K562 (cell line): ENCODE data around the gene TCF3. TPM values are rescaled to one million over a fixed set of nuclear protein-coding genes. Genes with fewer than 3 reads are reported as not detected.

Experiments
- CAMTA2 ChIP-seq: fragments of 250-450 bp; sonication (Bioruptor Pico); conservative IDR thresholded peaks from 2 replicates; pipeline ENCODE4 v1.5.1; 2022
- HNRNPLL ChIP-seq: fragments of 200-400 bp; formaldehyde crosslinking; IDR thresholded peaks from 2 replicates; pipeline ENCODE4 v1.6.1; 2017; ENCODE audit warnings: low read length, low read depth, mild to moderate bottlenecking; ENCODE audit not compliant: poor library complexity, severe bottlenecking
- ILF3 ChIP-seq: fragments of 450-650 bp; IDR thresholded peaks from 2 replicates; pipeline ENCODE4 v1.6.1; 2018; ENCODE audit warnings: antibody characterized with exemption, mild to moderate bottlenecking, moderate library complexity, borderline replicate concordance
- IRF9 ChIP-seq: fragments of 450-650 bp; IDR thresholded peaks from 2 replicates; pipeline ENCODE4 v1.6.1; 2016; ENCODE audit warnings: missing biosample characterization, missing genetic modification characterization
- MECOM ChIP-seq: fragments of 250-450 bp; sonication (Bioruptor Pico); IDR thresholded peaks from 2 replicates; pipeline ENCODE4 v1.8.0; 2022; ENCODE audit warnings: inconsistent platforms
- MED1 ChIP-seq: sonication (generic); formaldehyde crosslinking; IDR thresholded peaks from 2 replicates; pipeline ENCODE4 v1.8.1; 2023; ENCODE audit warnings: missing genetic modification reagents, borderline replicate concordance
- MGA ChIP-seq: fragments of 450-650 bp; IDR thresholded peaks from 2 replicates; pipeline ENCODE4 v1.6.1; 2016; ENCODE audit warnings: mild to moderate bottlenecking, moderate library complexity
- NUFIP1 ChIP-seq: fragments of 450-650 bp; IDR thresholded peaks from 2 replicates; pipeline ENCODE4 v1.6.1; 2018; ENCODE audit not compliant: partially characterized antibody
- PHF8 ChIP-seq: fragments of 200-600 bp; sonication (generic); IDR thresholded peaks from 2 replicates; pipeline ENCODE4 v1.6.1; 2012; ENCODE audit warnings: mixed run types, mild to moderate bottlenecking, inconsistent platforms, low read length, moderate library complexity, borderline replicate concordance
- TSC22D4 ChIP-seq: fragments of 450-650 bp; IDR thresholded peaks from 2 replicates; pipeline ENCODE4 v1.6.1; 2016; ENCODE audit warnings: missing genetic modification characterization, missing biosample characterization, control low read depth
- polyA plus RNA-seq, 8 experiments: library from polyadenylated mRNA; depleted of rRNA in 4 of 8; stranded (reverse) in 5 of 8; unstranded in 3 of 8; fragments of >200 nt; fragmentation: Nextera tagmentation in 2 of 8; fragmentation: Illumina TruSeq in 1 of 8; extraction: Ambion mirVana in 2 of 8; extraction: Trizol in 1 of 8; gene quantifications; 2 replicates each; pipeline versions ENCODE4 v1.2.1 to v1.2.3, GENCODE V29; 2011 to 2014; ENCODE audit warnings: inconsistent platforms in 1 of 8, missing spikeins in 1 of 8
- total RNA-seq, 7 experiments: library from RNA; depleted of rRNA in 6 of 7; stranded (reverse); fragments of >200 nt in 6 of 7; fragmentation: Illumina TruSeq in 2 of 7; extraction: Trizol in 2 of 7; gene quantifications; 2 replicates each; pipeline versions ENCODE4 v1.2.1 to v1.2.3, GENCODE V29; 2011 to 2021; ENCODE audit warnings: low replicate concordance in 1 of 7

Gene TCF3
- total and polyA plus RNA-seq, 9 of the 15 experiments (the other 6 are each of a cell fraction or from before 2014, with no cell fraction given), result 5.6 to 259 (median 84.0) TPM

- no peak for TF ChIP-seq MGA
- no peak for TF ChIP-seq CAMTA2
- no peak for TF ChIP-seq MECOM (CRISPR knock-in tag)
- no peak for TF ChIP-seq MED1 (CRISPR knock-in tag)
- TF ChIP-seq HNRNPLL, result no peak
- no peak for TF ChIP-seq ILF3
- TF ChIP-seq TSC22D4 (tag), result no peak
- TF ChIP-seq PHF8, result no peak; the same call in 1 of the 2 replicates
- no peak for TF ChIP-seq IRF9 (tag)
- no peak for TF ChIP-seq NUFIP1
Observed at GRCh38 chr19:1567116-1567847, 85.1 kb downstream of the TCF3 start (continued).
